ENCODE measurements around the gene NEO1.

NEO1 gene

GRCh38 chr15:73051807-73052652 lies at the start of gene NEO1:
NEO1 (plus strand) TSS chr15:73052463; CDS start chr15:73052676, 213 bp downstream.
- DNase-seq = no peak

GRCh38 chr15:73004462-73004861 lies 47.8 kb upstream of the NEO1 start:
- no peak for DNase-seq

DNA sequence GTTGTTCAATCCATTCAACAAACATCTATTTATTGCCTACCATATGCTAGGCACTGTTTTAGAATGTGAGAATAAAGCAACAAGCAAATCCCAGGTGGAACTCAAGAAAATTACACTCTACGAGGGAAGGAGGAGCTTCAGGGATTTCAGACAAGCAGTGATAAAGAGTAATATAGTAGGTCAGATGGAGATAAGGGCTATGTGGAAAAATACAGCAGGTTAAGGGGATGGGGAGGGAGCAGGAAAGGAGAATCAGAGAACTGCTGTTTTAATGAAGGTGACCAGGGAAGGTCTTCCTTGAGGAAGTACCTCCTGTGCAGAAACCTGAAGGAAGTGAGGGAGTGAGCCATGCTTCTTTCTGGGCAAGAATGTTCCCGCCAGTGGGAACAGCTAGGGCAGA lies 47.2 kb upstream of the NEO1 start:
- DNase-seq = no peak

- DNase-seq = no peak
These were observed 46.8 kb upstream of the NEO1 start for GRCh38 chr15:73005446-73005845.

DNA sequence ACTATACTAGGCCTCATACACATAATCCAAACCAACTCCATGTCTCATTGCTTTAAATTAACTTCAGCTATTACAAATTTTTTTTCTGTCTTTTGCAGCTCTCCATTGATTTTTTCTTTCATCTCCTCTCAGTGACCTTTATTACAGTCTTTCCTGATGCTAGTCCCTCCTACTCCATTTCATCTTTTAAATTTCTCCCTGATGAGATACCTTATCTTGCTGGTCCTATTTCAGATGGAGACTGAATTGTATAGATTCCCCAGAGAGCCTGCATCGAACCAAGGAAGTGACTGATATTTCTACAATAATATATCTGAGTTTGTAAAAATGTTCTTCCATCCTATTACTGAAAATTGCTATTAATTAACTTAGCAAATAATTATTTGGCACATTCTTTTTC lies 45.7 kb upstream of the NEO1 start:
- no peak for DNase-seq

GRCh38 chr15:73009066-73010056 lies 42.9 kb upstream of the NEO1 start:
- no peak for DNase-seq

DNA sequence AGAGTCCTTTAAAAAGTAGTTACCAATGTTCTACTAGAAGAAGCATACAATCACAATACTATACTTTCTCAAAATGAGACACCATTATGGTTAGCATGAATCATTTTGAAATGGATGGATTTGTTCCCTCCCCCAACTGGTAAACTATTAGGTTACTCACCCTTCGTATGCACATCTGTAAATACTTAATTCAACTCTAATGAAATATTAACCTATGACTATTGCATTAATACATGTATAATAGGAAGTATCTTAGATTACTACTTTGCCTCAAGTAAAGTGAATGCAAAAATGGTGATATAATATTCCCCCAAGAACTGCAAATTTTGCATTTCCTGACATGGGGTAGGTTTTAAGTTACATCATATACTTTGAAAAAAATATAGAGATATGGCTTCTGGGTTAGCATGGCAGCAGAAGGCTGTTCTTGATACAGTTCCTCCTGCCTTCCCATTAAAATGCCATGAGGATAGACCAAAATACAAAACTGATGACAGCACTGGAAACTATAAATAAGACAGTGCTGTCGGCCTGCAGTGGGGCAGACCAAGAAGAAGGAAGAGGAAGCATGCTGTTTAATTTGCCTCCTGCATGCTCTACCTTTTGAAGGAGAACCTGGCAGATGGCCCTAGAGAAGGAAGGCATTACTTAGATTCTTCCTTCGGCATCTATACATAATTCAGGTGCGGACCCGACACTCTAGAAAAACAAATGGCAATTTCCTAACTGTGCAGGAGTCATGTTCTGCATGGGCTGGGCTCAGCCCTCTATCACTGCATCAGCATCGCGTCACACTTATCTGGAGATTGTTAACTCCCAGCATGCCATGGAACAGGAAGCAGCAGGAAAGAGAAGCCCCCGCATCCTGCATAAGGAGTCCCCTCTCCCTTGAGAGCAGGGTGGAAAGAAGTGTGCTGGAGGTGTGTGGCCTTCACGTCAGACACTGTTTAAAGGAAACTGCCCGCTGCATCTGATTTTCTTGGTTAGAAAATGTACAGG lies 41.8 kb upstream of the NEO1 start:
- no peak for DNase-seq

DNA sequence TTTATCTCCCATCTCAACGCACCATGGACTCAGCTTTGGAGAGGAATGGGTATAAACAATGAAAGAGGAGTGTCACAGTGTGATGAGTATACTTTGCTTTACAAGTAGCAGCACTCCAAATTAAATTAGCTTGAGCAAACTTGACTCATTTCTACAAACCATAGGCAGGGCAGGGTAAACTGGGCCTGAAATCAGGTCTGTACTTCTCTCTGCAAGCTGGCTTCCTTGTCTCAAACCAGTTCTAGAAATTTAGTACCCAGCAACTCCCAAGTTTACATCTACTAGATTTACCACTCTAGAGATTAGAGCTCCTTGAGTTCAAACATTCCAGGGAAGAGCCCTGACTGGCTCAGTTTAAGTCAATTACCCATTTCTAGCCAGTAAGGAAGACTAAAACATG lies 37.4 kb upstream of the NEO1 start:
- no peak for DNase-seq

DNA sequence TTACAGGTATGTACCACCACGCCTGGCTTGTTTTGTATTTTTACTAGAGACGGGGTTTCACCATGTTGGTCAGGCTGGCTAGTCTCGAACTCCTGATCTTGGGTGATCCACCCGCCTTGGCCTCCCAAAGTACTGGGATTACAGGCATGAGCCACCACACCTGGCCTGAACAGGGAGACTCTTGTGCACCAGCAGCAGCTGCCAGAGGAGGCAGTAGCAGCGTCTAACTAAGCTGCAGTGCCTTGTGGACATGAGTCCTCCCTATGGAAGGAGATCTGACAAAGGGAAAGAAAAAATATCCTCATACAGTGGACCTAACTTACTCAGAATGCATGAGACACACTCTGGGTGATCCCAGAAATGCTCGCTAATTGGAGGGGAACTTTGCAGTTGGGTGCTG lies 36.8 kb upstream of the NEO1 start:
- no peak for DNase-seq

DNA sequence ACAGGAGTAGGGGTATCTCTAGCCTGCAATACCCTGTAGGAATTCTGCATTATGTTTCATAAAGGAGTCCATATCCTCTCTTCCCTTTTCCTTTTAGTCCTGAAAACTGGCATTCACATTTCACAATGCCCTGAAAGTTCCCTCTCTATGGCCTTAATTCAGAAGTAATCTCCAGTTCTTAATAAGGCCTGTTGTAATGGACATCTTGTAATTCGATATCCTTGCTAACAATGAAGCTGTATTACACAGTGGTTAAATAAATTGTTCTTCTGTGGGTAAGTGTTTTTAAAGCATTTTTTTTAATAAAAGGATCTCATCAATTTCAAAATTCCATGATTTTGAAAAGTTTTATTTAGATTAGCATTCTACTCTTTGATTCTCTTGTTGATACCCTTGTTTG lies 34.3 kb upstream of the NEO1 start:
- no peak for DNase-seq

DNA sequence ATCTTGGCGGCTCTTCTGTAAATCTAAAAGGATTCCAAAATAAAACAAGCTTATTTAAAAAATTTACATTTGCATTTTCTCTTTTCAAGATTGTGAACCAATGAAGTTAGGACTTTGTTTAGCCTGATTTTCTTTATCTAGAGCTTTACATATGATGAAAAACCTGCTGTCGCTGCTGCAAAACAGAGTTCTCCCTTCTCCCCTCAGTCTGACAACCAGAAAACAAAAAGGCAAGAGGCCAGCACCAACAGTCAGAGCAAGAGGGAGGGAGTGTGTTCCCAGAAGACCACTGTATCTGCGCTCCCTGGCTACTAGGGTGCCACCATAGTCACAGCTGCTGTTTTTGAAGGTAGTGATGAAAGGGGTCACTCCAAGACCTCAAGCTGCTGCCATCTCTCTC lies 33.1 kb upstream of the NEO1 start:
- no peak for DNase-seq

DNA sequence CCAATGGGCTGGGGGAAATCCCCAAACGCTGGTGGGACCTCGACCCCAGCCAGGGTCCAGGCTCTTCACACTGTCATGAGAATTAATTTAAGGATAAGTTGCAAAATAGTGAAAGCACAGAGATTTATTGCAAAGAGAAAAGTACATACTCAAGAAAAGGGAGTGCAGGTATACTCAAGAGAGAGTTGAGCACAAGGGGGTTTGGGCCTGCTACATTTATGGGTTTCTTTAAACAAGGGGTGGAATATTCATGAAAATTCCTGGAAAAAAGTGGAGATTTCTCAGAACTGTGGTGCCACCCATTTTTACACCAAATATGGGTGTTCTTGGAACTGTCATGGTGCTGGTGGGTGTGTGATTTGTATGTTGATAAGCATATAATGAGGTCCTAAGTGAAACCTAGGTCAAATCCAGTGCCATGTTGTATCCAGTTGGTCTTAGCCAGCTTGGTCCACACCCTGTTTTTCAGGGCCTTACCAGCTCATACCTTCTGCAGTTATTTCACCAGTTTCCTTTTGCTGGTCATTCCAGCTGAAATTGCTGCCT lies 32.6 kb upstream of the NEO1 start:
- no peak for DNase-seq

GRCh38 chr15:73021139-73021621 lies 31.1 kb upstream of the NEO1 start:
- DNase-seq = no peak

DNA sequence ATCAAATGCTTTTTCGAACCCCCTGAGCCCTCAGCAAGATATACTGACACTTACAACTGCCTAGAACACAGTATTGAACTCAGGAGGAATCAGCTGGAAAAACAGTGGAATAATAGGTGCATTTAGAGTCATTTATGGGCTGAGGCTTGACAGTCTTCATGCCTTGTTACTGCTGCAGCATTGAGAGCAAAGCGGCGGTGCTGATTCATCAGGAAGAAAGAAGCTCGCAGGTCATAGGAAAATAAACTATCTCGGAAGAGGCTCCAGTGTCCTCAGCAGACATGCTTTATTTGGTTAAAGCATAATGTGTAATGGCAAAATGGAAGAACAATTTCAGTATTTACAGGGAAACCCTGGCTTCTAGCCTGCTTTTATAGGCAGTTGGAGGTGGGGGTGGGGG lies 30.1 kb upstream of the NEO1 start:
- no peak for DNase-seq

- DNase-seq = no peak
These were observed 29.2 kb upstream of the NEO1 start for GRCh38 chr15:73023071-73023470.

GRCh38 chr15:73024168-73024567 lies 28.1 kb upstream of the NEO1 start:
- DNase-seq = no peak

GRCh38 chr15:73026511-73027054 lies 25.7 kb upstream of the NEO1 start:
- no peak for DNase-seq

DNA sequence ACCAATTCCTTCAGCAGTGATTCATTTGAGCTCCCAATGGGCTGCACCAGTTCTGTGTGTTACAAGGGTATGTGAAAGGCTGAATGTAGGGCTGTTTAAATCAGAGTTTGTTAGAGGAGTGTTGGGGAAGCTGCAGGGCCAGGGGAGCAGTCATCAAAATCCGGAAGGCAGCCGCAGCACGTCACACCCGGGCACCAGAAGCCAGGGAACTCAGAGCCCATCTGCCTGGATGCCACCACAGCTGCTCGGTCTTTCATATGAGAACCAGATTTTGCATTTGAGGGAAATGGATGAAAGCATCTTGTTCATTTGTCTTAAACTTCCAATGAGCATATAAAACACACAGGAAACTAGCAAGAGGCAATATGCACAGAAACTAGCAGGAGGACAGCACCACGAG lies 24.2 kb upstream of the NEO1 start:
- DNase-seq = no peak

GRCh38 chr15:73028831-73029451 lies 23.3 kb upstream of the NEO1 start:
- no peak for DNase-seq

DNA sequence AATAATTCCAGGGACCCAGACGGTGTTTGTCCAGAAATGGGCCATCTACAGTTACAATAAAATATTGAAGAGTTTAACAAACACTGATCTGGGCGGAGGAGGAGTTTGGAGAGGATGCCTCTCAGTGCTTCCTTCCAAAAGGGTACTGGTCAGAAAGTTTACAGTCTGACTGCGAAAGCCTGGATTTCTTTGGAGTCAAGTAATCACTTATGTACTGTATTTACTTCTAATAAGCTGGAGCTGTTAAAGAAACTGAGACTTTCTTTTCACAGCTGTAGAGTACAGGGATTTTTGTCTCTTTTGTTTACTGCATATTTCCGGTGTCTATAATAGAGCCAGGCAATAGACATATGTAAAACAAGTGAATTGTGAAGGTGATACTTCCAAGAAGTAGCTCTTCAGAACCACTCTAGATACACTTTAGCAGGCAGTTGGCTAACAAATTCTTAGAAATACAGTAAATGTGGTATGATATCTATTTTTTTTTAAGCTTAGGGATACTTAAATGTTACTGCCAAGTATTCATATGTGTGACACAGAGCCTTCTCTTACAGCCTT lies 22.1 kb upstream of the NEO1 start:
- no peak for DNase-seq

GRCh38 chr15:73031648-73032047 lies 20.6 kb upstream of the NEO1 start:
- DNase-seq = no peak

All from AML-193 (cell line).